ENCODE results near the gene ANTXR1. TPM values are rescaled to one million over a fixed set of nuclear protein-coding genes. Genes with fewer than 3 reads are reported as not detected.

Gene ANTXR1
- not detected for polyA plus RNA-seq (2012; ENCODE audit: low read depth, missing spikeins)

GRCh38 chr2:69013142-69013839, at the start of gene ANTXR1:
Gene ANTXR1 (plus strand): TSS chr2:69013179. CDS start chr2:69013500, 321 bp downstream.
- FAIRE-seq (no peak), DNase-seq (ENCODE audit: insufficient read length, low spot score) (no peak)
- no peak for TF ChIP-seq POLR2A (IDR thresholded peaks at IDR 0.05; ENCODE audit: low read depth, low read length)
- TF ChIP-seq PAX5 (IDR thresholded peaks at IDR 0.05; ENCODE audit: insufficient read depth, low read length, severe bottlenecking), result no peak
- no peak for TF ChIP-seq POLR2AphosphoS5 (IDR thresholded peaks at IDR 0.05; ENCODE audit: low read depth, low read length)
- no peak for TF ChIP-seq TAF1 (IDR thresholded peaks at IDR 0.05; ENCODE audit: low read depth, low read length)
- no peak for TF ChIP-seq POU2F2 (IDR thresholded peaks at IDR 0.05; ENCODE audit: low read depth, low read length)
- no peak for TF ChIP-seq SPI1 (IDR thresholded peaks at IDR 0.05; ENCODE audit: low read depth, low read length)

GRCh38 chr2:68964282-68964681, 48.7 kb upstream of the ANTXR1 start:
- TF ChIP-seq PAX5 (IDR thresholded peaks at IDR 0.05; ENCODE audit: insufficient read depth, low read length, severe bottlenecking), result no peak
- no peak for TF ChIP-seq POLR2AphosphoS5 (IDR thresholded peaks at IDR 0.05; ENCODE audit: low read depth, low read length)
- TF ChIP-seq SPI1 (IDR thresholded peaks at IDR 0.05; ENCODE audit: low read depth, low read length), result no peak
- TF ChIP-seq POLR2A (IDR thresholded peaks at IDR 0.05; ENCODE audit: low read depth, low read length), result no peak
- no peak for TF ChIP-seq TAF1 (IDR thresholded peaks at IDR 0.05; ENCODE audit: low read depth, low read length)
- FAIRE-seq (no peak), DNase-seq (ENCODE audit: insufficient read length, low spot score) (no peak)

- FAIRE-seq (no peak), DNase-seq (ENCODE audit: insufficient read length, low spot score) (no peak)
- TF ChIP-seq TAF1 (IDR thresholded peaks at IDR 0.05; ENCODE audit: low read depth, low read length) (no peak), POLR2A (IDR thresholded peaks at IDR 0.05; ENCODE audit: low read depth, low read length) (no peak), PAX5 (IDR thresholded peaks at IDR 0.05; ENCODE audit: insufficient read depth, low read length, severe bottlenecking) (no peak), SPI1 (IDR thresholded peaks at IDR 0.05; ENCODE audit: low read depth, low read length) (no peak), POLR2AphosphoS5 (IDR thresholded peaks at IDR 0.05; ENCODE audit: low read depth, low read length) (no peak), POU2F2 (IDR thresholded peaks at IDR 0.05; ENCODE audit: low read depth, low read length) (no peak)
These were observed 44.8 kb upstream of the ANTXR1 start for GRCh38 chr2:68968221-68968620.

GRCh38 chr2:68969736-68970490, 43.1 kb upstream of the ANTXR1 start:
- no peak for DNase-seq (ENCODE audit: insufficient read length, low spot score)
- TF ChIP-seq POU2F2 (IDR thresholded peaks at IDR 0.05; ENCODE audit: low read depth, low read length), result no peak
- no peak for FAIRE-seq

GRCh38 chr2:68970566-68971265, 42.3 kb upstream of the ANTXR1 start:
- no peak for DNase-seq (ENCODE audit: insufficient read length, low spot score)
- no peak for FAIRE-seq
- TF ChIP-seq SPI1 (IDR thresholded peaks at IDR 0.05; ENCODE audit: low read depth, low read length), result no peak
- TF ChIP-seq POU2F2 (IDR thresholded peaks at IDR 0.05; ENCODE audit: low read depth, low read length), result no peak
- no peak for TF ChIP-seq POLR2A (IDR thresholded peaks at IDR 0.05; ENCODE audit: low read depth, low read length)
- TF ChIP-seq POLR2AphosphoS5 (IDR thresholded peaks at IDR 0.05; ENCODE audit: low read depth, low read length), result no peak
- no peak for TF ChIP-seq TAF1 (IDR thresholded peaks at IDR 0.05; ENCODE audit: low read depth, low read length)
- no peak for TF ChIP-seq PAX5 (IDR thresholded peaks at IDR 0.05; ENCODE audit: insufficient read depth, low read length, severe bottlenecking)

GRCh38 chr2:68971591-68972231, 41.3 kb upstream of the ANTXR1 start:
- no peak for TF ChIP-seq POLR2AphosphoS5 (IDR thresholded peaks at IDR 0.05; ENCODE audit: low read depth, low read length)
- no peak for TF ChIP-seq SPI1 (IDR thresholded peaks at IDR 0.05; ENCODE audit: low read depth, low read length)
- no peak for TF ChIP-seq PAX5 (IDR thresholded peaks at IDR 0.05; ENCODE audit: insufficient read depth, low read length, severe bottlenecking)
- TF ChIP-seq POU2F2 (IDR thresholded peaks at IDR 0.05; ENCODE audit: low read depth, low read length), result no peak
- TF ChIP-seq TAF1 (IDR thresholded peaks at IDR 0.05; ENCODE audit: low read depth, low read length), result no peak
- no peak for TF ChIP-seq POLR2A (IDR thresholded peaks at IDR 0.05; ENCODE audit: low read depth, low read length)
- DNase-seq (ENCODE audit: insufficient read length, low spot score) (no peak), FAIRE-seq (no peak)

GRCh38 chr2:68974251-68974650, 38.7 kb upstream of the ANTXR1 start, which contains the start of gene GKN1:
Gene GKN1 (plus strand): TSS chr2:68974636. CDS start chr2:68974678, 42 bp downstream.
- FAIRE-seq (no peak), DNase-seq (ENCODE audit: insufficient read length, low spot score) (no peak)
- TF ChIP-seq POLR2A (IDR thresholded peaks at IDR 0.05; ENCODE audit: low read depth, low read length), result no peak
- no peak for TF ChIP-seq SPI1 (IDR thresholded peaks at IDR 0.05; ENCODE audit: low read depth, low read length)
- no peak for TF ChIP-seq TAF1 (IDR thresholded peaks at IDR 0.05; ENCODE audit: low read depth, low read length)
- TF ChIP-seq PAX5 (IDR thresholded peaks at IDR 0.05; ENCODE audit: insufficient read depth, low read length, severe bottlenecking), result no peak
- no peak for TF ChIP-seq POU2F2 (IDR thresholded peaks at IDR 0.05; ENCODE audit: low read depth, low read length)
- TF ChIP-seq POLR2AphosphoS5 (IDR thresholded peaks at IDR 0.05; ENCODE audit: low read depth, low read length), result no peak

- no peak for DNase-seq (ENCODE audit: insufficient read length, low spot score)
- TF ChIP-seq POLR2AphosphoS5 (IDR thresholded peaks at IDR 0.05; ENCODE audit: low read depth, low read length) (no peak), TAF1 (IDR thresholded peaks at IDR 0.05; ENCODE audit: low read depth, low read length) (no peak), PAX5 (IDR thresholded peaks at IDR 0.05; ENCODE audit: insufficient read depth, low read length, severe bottlenecking) (no peak), POU2F2 (IDR thresholded peaks at IDR 0.05; ENCODE audit: low read depth, low read length) (no peak), POLR2A (IDR thresholded peaks at IDR 0.05; ENCODE audit: low read depth, low read length) (no peak), SPI1 (IDR thresholded peaks at IDR 0.05; ENCODE audit: low read depth, low read length) (no peak)
- no peak for FAIRE-seq
These were observed 37.9 kb upstream of the ANTXR1 start for GRCh38 chr2:68974946-68975665.
